HG02943 (cell line): ENCODE data around the gene PPP6R2.

Source experiments
- ATAC-seq: cut with Tn5 transposase; IDR thresholded peaks from one replicate; pipeline ENCODE4 v1.9.1; 2021; ENCODE audit warnings: mild to moderate bottlenecking, low read depth, moderate library complexity; ENCODE audit not compliant: unreplicated experiment

PPP6R2 gene

DNA sequence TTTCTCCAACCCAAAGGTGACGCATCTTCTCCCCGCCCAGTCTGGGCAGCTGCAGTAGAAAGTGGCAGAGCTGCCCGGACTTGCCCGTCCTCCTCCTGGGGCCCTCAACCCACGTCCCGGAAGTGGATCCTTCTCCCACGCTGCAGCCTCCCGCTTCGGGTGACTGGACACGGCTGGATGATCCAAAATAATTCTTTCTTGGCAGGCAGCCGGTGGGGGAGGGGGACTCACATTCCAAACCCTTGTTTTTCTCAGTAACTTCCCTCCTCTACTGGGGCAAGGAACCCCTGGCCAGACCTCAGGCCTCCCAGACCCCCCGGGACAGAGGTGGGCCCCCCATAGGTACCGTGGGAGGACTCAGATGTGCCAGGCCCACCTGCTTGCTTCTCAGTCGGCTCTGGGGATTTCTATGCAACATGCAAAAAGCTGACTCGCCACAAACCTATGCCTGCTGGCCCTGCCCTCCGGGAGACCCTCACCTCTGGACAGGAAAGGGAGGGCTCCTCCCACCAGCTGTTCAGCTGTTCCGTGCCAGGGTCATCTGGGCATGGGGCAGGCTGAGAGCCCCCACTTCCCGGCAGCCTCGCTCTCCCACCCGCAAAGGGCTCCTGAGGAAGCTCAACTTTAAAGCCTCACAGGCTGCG is 37.1 kb upstream of the PPP6R2 start:
- ATAC-seq, result no peak

DNA sequence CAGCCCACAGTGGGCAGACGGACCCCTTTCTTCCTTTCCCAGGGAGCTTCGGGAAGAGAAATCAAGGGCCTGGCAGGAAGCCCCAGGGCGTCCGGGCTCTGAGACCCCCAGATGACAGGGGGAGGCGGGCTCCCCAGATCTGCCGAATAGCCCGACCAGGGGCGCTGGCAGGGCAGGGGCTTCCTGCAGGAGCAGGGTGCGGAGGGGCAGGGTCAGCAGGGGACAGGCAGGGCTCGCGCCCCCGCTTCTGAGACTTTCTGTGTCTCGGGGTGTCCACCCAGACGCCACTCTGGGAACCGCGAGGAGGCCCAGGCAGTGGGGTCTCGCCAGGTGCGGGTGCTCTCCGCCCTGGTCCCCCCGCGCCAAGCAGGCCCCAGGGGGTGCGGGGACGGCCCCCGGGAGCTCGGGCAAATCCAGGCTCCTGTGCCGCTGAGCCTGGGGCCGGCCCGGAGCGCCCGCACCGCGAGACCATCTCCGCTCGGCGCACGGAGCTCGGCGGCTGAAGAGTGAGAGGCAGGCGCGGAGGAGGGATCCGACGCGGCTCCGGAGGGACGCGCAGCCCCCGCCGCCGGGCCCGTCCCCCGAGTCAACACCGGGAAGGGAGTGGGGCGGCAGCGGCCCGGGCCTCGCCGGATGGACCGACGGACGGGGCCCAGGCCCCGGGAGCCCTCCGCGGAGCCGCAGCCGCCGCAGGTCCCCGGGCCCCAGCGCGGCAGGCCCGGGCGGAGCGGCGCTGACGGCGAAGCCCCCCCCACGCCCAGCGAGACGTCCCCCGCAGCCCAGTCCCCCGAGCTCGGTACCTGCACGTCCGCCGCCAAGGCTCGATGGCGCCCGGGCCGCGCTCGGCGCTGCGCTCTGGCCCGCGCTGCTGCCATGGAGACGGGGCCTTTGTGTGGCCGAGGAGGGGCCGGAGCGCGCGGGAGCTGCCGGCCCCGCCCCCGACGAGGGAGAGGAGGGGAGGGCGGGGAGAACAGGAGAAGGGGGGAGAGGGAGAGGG is 36.1 kb upstream of the PPP6R2 start, which contains the start of gene PLXNB2:
Gene PLXNB2 (minus strand): TSS at position 894 of the 997 bp plus-strand sequence. CDS start 17,062 bp downstream, outside the sequence.
- ATAC-seq, result no peak

DNA sequence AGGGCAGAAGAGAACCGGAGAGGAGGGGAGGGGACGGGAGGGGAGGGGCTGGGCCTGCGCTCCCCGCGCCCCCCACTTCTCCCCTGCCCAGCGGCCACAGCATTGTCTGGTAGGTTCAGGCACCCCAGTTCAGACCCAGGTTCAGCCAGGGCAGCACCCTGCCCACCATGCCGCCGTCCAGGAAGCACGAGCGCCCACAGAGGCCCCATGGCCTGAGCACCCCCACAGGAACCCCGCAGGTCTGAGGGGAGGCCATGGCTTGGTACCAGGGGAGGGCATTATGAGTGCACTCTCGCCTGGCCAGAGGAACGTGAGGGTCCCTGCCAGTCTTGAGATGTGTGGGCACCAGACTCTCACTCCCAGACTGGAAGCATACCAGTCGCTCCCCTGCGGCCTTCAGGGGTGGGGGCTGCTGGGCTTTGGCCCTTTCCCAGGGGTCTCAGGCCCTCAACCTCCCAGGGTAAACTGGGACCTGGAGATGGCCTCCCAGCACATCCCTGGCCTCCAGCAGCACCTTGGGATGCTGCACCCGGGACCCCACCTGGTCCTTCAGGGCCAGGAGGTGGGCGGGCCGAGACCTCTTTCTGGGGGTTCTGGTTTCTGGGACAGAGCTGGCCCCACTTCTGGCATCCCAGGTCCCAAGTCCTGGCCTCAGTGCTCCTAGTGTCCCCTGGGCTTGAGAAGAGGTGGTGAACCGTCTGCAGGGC is 35.1 kb upstream of the PPP6R2 start:
- no peak for ATAC-seq

DNA sequence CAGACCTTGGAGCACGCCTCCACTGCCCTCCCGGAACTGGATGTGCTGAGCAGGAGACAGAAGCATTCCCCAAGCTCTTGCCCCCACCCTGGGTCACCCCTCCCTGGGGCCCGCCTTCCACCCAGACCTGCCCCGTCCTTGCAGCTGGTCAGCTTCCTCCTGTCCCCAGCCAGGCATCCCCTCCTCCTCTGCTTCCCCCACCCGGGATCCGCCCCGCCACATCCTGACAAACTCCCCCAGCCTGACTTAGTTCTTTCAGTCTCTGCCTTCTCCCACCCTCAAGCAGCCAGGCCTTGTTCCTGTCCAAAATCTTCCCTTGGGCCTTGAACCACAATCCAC is 34.6 kb upstream of the PPP6R2 start:
- ATAC-seq, result no peak

DNA sequence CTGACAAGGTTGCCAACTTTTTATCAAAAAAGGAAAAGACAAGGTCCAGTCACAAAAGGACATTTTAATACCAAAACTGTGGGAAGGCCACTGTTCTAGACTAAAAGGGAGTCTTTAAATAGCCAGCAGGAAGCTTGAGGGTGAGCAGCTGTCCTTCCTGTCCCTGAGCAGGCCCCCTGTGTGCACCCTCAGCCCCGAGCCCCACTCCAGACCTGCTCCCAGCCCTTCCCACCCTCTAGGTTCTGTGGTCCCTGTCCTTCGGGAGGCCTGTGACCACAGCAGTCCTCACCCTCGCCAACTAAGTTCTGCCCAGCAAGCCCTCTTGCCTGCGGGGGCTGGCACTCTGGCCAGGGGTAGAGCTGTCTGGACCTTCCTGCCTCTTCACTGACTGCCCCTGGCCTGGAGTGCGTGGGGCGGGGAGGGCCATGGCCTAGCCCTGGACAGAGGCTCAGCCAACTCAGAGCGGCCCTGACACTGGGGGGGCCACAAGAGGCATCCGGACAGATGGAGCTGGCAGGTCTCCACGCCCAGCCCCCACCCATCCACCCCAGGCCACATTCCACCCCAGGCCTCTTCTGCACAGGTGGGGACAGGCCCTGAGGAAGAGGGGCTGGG is 34.0 kb upstream of the PPP6R2 start:
- ATAC-seq, result no peak

DNA sequence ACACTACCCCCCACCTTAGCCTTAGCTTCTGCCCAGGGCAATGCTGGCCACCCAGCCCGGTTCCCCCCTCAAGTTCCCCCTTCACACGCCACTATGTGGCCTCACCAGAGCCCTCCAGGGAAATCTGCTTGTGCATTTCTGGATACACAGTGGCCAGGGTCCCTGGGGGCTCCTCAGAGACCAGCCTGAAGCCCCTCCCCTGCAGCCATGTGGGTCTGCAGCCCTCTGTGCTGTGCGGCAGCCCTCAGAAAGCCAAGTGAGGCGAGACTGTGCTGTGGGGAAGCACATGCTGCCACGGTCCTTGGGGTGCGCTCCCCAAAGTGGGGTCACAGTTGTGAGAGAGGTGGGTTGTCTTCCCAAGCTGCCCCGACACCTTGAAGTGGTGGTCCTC is 33.5 kb upstream of the PPP6R2 start:
- no peak for ATAC-seq

DNA sequence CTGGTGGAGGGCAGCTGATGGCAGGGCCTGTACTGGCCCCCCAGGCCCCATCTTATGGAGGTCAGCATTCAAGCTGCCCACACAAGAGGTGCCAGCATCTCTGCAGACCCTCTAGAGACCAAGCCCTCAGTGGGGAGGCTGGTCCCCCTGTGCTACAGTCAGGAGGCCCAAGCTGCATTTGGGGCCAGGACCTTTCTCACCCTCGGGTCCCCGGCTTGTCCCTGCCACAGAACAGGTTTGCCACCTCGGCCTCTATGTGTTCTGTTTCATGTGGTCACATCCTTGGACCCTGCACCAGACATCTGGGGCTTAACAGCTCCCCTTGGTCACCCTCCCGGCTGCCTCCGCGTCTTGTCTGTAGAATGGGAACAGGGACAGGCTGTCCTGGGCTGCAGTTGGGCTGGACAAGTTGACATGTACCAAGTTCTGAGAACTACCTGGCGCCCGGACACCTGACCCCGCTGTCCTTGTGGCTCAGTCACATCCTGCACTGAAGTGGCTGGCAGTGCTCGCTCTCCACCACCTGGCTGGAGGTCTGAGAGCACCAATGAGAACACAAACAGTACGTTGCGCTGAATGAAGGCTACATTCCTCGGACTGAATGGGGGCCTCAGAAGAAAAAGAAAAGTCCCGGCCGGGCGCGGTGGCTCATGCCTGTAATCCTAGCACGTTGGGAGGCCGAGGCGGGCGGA is 33.0 kb upstream of the PPP6R2 start:
- ATAC-seq, result no peak

DNA sequence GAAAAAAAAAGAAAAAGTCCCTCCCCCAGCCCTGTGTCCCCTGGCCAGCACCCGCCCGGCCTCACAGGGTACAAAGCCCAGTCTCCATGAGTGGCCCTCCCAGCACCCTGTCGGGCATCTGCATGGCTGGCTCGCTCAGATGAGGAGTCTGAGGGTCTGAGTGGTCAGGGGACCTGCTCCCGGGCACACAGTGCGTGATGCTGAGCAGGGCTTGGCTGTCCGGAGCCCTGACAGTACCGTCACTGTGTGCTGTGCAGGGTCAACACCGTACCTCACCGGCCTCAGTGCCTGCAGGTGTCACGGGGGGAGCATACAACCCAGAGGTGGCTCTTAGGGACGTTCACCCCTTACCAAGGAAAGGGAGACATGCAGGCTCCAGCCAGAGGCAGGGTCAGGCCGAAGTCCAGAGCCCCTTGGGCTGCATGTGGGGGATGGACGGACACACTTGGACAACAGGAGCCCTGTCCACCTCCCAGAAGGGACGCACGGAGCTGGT is 32.1 kb upstream of the PPP6R2 start:
- no peak for ATAC-seq

DNA sequence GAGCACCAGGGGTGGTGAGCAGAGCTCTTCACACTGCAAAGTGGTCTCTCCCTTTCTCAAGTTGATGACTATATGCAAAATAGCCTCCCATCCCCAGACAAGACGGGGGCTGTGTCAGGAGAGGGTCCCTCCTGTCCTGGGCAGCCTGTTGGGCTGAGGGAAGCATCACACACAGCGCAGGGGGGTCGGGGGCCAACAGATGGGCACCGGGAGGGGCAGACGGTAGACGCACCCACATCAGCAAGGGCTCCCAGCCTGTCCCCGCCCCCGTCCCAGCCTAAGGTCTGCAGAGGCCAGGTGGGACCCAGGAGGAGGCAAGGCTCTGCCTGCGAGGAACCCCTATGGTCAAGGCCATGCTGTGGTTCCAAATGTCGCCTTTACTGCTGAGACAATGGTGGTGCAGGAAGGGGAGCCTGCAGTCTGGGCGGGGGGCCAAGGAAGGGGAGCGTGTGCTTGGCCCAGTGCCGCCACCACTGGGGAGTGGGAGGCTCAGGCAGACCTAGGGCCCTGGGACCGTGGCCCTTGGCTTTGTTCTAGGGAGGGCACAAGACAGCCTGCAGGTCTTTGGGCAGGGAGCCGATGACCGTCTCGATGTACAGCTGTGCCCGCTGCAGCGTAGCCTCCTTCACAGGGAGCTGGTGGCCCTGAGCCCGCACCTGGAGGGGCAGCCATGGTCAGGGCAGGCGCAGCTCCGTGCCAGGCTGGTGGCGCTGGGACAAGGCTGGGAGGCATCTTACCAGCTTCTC is 31.3 kb upstream of the PPP6R2 start:
- no peak for ATAC-seq

DNA sequence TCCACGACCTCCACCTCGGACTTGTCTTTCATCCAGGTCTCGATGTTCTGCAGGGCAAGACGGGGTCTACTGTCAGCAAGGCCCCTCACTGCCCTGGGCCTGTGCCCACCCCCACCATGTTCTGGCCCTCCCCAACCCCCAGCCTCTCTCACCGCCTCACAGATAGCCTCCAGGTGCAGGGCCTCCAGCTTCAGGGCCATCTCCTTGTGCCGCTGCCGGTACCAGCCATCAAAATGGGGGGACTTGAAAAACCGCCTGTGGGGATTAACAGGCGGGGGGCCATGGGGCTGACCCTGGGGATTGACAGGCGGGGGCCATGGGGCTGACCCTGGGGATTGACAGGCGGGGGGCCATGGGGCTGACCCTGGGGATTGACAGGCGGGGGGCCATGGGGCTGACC is 30.8 kb upstream of the PPP6R2 start:
- ATAC-seq, result no peak

DNA sequence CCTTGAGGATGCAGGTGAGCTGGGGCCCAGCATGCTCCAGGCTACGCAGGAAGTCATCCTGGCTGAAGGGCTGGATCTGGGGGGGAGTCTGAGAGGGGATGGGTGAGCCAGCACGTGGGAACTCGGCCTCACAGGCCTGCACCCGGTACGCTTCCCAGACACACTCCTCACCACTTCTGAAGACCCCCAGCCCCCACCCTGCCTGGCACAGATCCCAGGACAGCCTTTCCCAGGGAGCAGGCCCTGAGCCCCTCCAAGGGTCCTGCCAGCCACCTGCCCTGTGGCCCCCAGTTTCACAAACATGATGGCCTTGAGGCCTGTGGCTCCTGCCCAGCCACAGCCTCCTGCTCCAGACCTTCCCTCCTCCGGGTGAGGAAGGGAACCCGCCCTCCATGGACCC is 30.1 kb upstream of the PPP6R2 start:
- no peak for ATAC-seq

DNA sequence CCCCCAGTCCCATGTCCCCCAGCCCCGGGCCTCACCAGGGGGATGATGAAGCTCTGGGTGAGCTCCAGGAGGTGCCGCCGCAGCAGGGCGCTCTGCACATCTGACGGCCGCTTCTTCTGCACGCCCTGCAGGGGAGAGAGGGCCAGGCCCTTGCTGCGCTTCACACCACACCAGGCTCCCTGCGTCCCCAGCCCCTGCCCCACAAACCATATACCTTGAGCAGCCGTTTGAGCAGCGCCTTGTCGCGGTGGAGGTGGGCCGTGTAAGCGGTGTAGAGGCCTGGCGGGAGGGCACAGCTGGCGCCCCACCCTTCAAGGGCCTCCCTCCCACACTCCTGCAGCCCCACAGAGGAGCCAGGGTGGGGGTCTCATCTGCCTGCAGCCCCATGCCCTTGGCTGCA is 29.5 kb upstream of the PPP6R2 start:
- no peak for ATAC-seq

DNA sequence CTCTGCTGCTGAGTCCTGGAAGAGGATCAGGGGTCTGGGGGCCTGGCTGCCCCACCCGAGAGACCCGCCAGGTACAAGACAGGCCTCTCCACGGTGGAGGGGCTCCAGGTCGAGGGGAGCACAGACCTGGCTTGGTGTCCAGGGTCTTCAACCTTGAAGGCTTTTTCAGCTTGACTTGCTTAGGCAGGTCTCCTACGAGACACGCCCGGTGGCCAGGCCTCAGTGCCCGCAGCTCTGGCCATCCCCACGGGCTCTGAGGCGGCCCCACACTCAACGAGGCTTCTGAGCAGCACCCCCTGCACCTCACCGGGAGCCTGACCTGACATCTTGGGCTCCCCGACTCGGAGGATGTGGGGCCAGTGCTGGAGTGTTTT is 29.1 kb upstream of the PPP6R2 start:
- peak; percentile 8 for ATAC-seq

DNA sequence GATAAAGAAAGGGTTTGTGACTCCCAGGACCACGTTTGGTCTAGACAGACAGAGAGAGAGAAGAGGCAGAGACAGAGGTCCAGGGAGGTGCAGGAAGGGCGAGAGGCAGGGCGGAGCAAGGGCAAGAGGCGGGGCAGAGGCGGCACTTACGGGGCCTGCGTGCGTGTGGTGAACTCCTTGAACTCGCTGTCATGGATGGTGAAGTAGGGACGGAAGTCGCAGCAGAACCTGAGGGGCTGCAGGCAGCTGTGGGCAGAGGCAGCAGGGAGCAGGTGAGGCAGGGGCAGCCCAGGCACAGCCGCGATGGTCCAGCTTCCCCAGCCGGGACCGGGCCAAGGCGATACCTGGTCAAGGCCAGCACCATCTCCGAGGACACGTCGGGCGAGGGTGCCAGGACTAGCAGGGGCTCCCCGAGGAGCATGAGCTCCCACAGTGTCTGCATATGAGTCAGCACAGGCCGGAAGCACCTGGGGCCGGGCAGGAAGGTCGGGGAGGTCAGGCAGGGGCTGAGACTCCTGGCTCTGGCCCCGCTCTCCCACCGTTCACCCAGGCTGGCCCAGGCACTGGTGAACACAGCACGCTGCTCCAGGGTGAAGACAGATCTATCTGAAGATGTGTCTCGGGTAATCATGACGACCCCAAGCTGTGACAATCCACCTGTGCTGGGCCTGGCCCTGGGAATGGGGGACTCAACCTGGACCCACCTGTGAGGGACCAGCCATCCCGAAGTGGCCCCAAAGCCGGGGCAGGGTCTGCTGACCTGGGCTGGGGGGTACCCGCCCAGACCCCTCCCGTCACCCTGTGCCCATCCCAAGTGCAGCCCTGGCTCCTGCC is 28.5 kb upstream of the PPP6R2 start:
- peak; percentile 69 for ATAC-seq

DNA sequence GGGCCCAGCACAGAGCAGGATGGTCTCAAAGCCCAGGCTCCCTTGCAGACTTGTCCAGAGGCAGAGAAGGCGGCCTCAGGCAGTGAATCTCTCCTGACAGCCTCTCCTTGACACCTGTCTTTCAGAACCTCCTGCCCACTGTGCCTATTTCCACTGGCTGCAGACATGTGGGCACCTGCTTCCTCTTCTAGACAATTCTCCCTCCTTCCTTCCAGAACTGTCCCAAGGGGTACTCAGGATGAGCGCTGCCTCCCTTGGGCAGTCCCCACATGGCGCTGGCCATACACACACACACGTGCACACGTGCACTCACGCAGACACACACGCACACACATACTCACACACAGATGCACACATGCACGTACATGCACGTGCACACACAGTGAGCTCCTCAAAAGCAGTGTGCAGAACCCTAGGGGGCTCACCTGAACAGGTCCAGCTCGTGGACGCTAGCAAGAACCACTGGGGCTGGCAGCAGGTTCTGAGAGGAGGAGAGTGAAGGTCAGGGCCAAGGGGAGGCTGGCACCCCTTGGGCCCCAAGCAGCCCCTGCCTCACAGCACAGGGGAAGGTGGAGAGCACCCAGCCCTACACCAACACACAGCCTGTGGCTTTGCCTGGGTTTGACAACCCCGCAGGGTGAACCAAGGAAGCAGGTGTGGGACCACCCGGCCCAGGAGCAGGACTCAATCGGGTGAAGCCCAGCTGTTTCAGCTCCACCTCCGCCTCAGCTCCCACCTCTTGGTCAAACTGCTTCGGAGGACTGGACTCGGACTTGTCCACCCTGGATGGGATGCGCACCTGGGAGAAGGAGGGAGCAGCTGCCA is 27.6 kb upstream of the PPP6R2 start:
- no peak for ATAC-seq

DNA sequence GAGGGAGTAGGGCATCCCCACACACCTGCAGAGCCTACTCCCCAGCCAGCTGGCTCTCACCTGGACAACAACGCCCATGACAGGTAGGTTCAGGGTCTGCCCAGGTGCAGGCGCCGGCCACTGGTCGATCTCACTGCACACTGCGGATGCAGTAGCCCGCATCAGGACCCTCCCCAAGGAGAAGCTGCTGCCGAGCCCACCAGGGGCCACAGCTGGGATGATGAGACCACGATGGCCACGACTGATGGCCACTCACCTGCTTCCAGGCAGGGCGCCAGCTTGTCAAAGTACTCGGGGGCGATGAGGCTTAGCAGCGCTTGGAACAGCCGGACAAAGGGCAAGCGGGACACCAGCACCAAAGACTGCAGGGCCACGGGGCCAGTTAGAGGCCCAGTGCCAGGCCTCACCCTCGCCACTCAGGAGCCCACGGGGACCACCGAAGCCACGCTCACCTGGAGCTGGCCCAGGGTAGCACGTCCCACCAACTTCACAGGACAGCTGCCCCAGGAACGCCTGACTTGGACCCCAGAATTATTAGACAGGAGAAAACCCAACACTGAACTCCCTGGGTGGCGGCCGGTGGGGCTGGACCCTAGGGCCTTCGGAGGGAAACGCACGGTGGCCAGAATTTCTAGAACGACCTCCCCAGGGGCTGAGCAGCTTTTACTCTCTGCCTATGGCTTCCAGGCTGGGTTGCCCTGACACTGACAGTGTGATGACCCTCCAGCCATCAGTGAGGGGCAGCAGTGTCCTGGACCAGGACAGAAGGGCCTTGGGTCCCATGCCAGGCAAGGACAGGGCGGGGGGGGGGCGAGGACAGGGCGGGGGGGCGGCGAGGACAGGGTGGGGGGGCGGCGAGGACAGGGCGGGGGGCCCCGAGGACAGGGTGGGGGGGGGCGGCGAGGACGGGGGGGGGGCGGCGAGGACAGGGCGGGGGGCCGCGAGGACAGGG is 26.7 kb upstream of the PPP6R2 start:
- ATAC-seq, result no peak

DNA sequence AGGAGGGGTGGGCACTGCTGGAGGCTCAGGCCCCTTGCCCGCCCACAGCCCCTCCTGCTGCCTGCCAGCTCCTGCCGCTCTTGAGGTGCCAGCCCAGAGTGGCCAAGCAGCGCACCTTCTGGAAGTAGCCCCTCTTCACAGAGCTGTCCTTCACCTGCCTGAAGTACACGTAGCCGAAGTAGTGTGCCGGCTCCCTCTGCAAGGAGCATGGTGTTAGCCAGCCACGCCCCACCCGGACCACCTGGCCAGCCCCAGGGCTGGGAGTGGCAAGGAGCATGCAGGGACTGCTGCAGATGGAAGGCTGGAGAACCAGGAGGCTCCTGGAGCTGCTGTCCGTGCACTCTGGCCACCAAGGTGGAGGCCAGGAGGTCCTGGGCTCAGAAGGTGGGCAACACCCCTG is 25.9 kb upstream of the PPP6R2 start:
- ATAC-seq, result no peak
